Osteoblast (primary cell): ENCODE results near the gene UGT1A1. TPM values are rescaled to one million over a fixed set of nuclear protein-coding genes. Genes with fewer than 3 reads are reported as not detected.

Source experiments
- DNase-seq: peaks from one replicate; pipeline ENCODE4 v3.0.0; 2011; ENCODE audit warnings: low spot score, mixed read lengths; ENCODE audit not compliant: insufficient read length; ENCODE audit errors: missing footprints
- H2AFZ ChIP-seq: 2 replicates; pipeline ENCODE4 v1.6.0; 2011; ENCODE audit warnings: mild to moderate bottlenecking, low read length
- H3K27ac ChIP-seq: 2 replicates; pipeline ENCODE4 v1.5.1; 2011; ENCODE audit warnings: mild to moderate bottlenecking, low read depth, low read length, moderate library complexity
- H3K27me3 ChIP-seq: 2 replicates; pipeline ENCODE4 v1.6.0; 2012; ENCODE audit warnings: mild to moderate bottlenecking, control low read depth, inconsistent platforms, low read length, moderate library complexity; ENCODE audit not compliant: insufficient read depth
- H3K36me3 ChIP-seq: 2 replicates; pipeline ENCODE4 v1.5.1; 2011; ENCODE audit warnings: mild to moderate bottlenecking, low read length, control low read depth, moderate library complexity; ENCODE audit not compliant: insufficient read depth
- H3K4me1 ChIP-seq: 2 replicates; pipeline ENCODE4 v1.5.1; 2011; ENCODE audit warnings: mild to moderate bottlenecking, low read length, control low read depth, moderate library complexity; ENCODE audit not compliant: insufficient read depth
- H3K4me2 ChIP-seq: 2 replicates; pipeline ENCODE4 v1.6.0; 2011; ENCODE audit warnings: mild to moderate bottlenecking, low read length; ENCODE audit not compliant: insufficient read depth
- H3K4me3 ChIP-seq: fragments of 200-600 bp; sonication (generic); 3 replicates; pipeline ENCODE4 v1.5.1; 2012; ENCODE audit warnings: mild to moderate bottlenecking, low read length, inconsistent platforms; ENCODE audit not compliant: insufficient read depth
- H3K79me2 ChIP-seq: 2 replicates; pipeline ENCODE4 v1.6.0; 2012; ENCODE audit warnings: mild to moderate bottlenecking, low read length, control low read depth, inconsistent platforms; ENCODE audit not compliant: insufficient read depth
- H3K9me3 ChIP-seq: 2 replicates; pipeline ENCODE4 v1.5.1; 2011; ENCODE audit warnings: low read depth, low read length, control low read depth
- H4K20me1 ChIP-seq: 2 replicates; pipeline ENCODE4 v1.6.0; 2012; ENCODE audit warnings: mild to moderate bottlenecking, low read length, control low read depth; ENCODE audit not compliant: insufficient read depth
- total RNA-seq: library from RNA; depleted of rRNA; stranded (reverse); fragments of >200 nt; gene quantifications from 2 replicates; pipeline ENCODE4 v1.2.3, GENCODE V29; 2012
- TF ChIP-seq, protein P1 (sequence below): IDR thresholded peaks from 2 replicates; pipeline ENCODE4 v1.5.1; 2011; ENCODE audit warnings: mild to moderate bottlenecking, low read depth, low read length, moderate library complexity; ENCODE audit errors: extremely low read depth

Gene UGT1A1
- total RNA-seq, 1 donor = not detected

DNA sequence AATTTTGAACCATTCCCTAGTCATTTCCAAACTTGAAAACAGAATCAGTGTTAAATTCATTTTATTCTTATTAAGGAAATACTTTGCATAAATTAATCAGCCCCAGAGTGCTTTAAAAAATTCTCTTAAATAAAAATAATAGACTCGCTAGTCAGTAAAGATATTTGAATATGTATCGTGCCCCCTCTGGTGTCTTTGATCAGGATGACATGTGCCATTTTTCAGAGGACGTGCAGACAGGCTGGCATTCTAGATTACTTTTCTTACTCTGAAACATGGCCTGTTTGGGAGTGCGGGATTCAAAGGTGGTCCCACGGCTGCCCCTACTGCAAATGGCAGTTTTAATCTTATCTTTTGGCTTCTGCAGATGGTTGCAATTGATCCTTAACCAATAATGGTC is 12.5 kb downstream of the UGT1A1 start:
- Histone ChIP-seq H2AFZ (no peak overlapping the region), H3K9me3 (peaks cover 3% of the 10 kb centered on the region), H3K36me3 (no peaks in the 10 kb centered on the region), H3K79me2 (no peaks in the 10 kb centered on the region), H4K20me1 (no peaks in the 10 kb centered on the region), H3K4me2 (no peak overlapping the region), H3K4me1 (no peaks in the 10 kb centered on the region), H3K27me3 (no peaks in the 10 kb centered on the region), H3K27ac (no peak overlapping the region), H3K4me3 (no peak overlapping the region)
- peak; percentile 84 for DNase-seq
- TF ChIP-seq, protein P1, sequence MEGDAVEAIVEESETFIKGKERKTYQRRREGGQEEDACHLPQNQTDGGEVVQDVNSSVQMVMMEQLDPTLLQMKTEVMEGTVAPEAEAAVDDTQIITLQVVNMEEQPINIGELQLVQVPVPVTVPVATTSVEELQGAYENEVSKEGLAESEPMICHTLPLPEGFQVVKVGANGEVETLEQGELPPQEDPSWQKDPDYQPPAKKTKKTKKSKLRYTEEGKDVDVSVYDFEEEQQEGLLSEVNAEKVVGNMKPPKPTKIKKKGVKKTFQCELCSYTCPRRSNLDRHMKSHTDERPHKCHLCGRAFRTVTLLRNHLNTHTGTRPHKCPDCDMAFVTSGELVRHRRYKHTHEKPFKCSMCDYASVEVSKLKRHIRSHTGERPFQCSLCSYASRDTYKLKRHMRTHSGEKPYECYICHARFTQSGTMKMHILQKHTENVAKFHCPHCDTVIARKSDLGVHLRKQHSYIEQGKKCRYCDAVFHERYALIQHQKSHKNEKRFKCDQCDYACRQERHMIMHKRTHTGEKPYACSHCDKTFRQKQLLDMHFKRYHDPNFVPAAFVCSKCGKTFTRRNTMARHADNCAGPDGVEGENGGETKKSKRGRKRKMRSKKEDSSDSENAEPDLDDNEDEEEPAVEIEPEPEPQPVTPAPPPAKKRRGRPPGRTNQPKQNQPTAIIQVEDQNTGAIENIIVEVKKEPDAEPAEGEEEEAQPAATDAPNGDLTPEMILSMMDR = no peak

- H3K79me2 ChIP-seq = no peaks in the 10 kb centered on the region
Measured at GRCh38 chr2:233773854-233774253, 13.8 kb downstream of the UGT1A1 start.

GRCh38 chr2:233775414-233775813 is 15.3 kb downstream of the UGT1A1 start:
- Histone ChIP-seq H2AFZ (no peak overlapping the region), H3K36me3 (no peaks in the 10 kb centered on the region), H3K4me3 (no peak overlapping the region), H3K4me1 (no peaks in the 10 kb centered on the region), H3K4me2 (no peak overlapping the region), H3K9me3 (peaks cover 3% of the 10 kb centered on the region), H4K20me1 (no peaks in the 10 kb centered on the region), H3K79me2 (no peaks in the 10 kb centered on the region), H3K27me3 (no peaks in the 10 kb centered on the region), H3K27ac (no peak overlapping the region)
- DNase-seq = no peak
- TF ChIP-seq, protein P1 = no peak

More at GRCh38 chr2:233773854-233774253, 13.8 kb downstream of the UGT1A1 start:
- Histone ChIP-seq H3K9me3 (peaks cover 3% of the 10 kb centered on the region), H4K20me1 (no peaks in the 10 kb centered on the region), H2AFZ (no peak overlapping the region), H3K36me3 (no peaks in the 10 kb centered on the region), H3K4me1 (no peaks in the 10 kb centered on the region), H3K27ac (no peak overlapping the region), H3K27me3 (no peaks in the 10 kb centered on the region), H3K4me3 (no peak overlapping the region), H3K4me2 (no peak overlapping the region)
- no peak for DNase-seq
- TF ChIP-seq, protein P1 = no peak

DNA sequence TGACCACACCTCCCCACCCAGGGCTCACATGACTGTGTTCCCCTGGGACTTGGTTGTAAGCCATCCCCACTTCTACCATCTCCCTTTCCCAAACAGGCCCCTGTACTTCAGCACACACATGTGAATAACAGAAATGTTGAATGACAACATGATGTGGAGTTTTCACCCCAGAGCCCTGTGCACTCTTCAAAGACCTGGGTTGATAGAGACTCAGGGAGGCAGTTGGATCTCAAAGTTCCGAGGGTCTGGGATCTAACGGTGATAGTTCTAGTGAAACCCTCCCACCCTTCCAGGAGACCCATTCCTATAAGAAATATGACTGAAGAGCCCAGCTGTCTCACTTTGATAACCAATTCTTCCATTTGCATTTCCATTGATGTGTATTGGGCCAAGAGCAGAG is 18.0 kb downstream of the UGT1A1 start, which contains the start of gene MROH2A:
Gene MROH2A, plus strand, starts transcription at position 301 of the 400 bp plus-strand sequence. CDS start 1,029 bp downstream, outside the sequence.
- no peaks in the 10 kb centered on the region for H3K27me3 ChIP-seq
- no peak within 1 kb of the TSS for H3K4me2 ChIP-seq
- no peaks in the 10 kb centered on the region for H3K36me3 ChIP-seq
- H2AFZ ChIP-seq = no peak within 1 kb of the TSS
- no peak for DNase-seq
- H3K9me3 ChIP-seq = peaks cover 3% of the 10 kb centered on the region
- H3K79me2 ChIP-seq = no peaks in the 10 kb centered on the region
- H3K4me1 ChIP-seq = no peaks in the 10 kb centered on the region
- H3K27ac ChIP-seq = no peak within 1 kb of the TSS
- TF ChIP-seq, protein P1 = no peak
- no peaks in the 10 kb centered on the region for H4K20me1 ChIP-seq
- H3K4me3 ChIP-seq = no peak within 1 kb of the TSS
